ENCODE measurements around the gene RBCK1. TPM values are rescaled to one million over a fixed set of nuclear protein-coding genes. Genes with fewer than 3 reads are reported as not detected.

RBCK1 gene
- total RNA-seq, 1 experiment from 2014 or later: 46.8 TPM

DNA sequence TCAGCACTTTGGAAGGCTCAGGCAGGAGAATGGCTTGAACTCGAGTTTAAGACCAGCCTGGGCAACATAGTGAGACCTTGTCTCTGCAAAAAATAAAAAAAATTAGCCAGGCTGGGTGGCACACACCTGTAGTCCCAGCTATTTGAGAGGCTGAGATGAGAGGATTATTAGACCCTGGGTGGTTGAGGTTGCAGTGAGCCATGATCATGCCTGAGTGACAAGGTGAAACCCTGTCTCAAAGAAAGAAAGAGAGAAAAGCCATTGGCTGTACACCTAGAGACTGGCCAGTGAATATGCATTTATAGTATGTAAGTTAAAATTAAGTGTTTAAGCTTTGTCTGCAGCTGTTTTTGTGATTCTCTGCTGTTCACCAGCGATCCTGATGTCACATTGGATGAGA, 6.1 kb downstream of the RBCK1 start:
- Mint-ChIP-seq H3K4me1 (peaks cover 7% of the 10 kb centered on the region in 2 experiments), H3K27me3 (ENCODE audit: low read depth) (no peaks in the 10 kb centered on the region), H3K4me3 (no peak overlapping the region), H3K36me3 (ENCODE audit: insufficient read depth in 1 of 3, low read depth in 3 of 3) (peaks cover 41 to 67% (median 42%) of the 10 kb centered on the region in 3 experiments), H3K9me3 (peaks cover 0 to 7% of the 10 kb centered on the region in 2 experiments; a peak in 2 of 5 replicates), H3K27ac (no peak overlapping the region)
- H4K20me1 ChIP-seq (ENCODE audit: control insufficient read depth, insufficient read depth, insufficient read length): no peaks in the 10 kb centered on the region
- no peak overlapping the region for H4K5ac ChIP-seq (ENCODE audit: insufficient read length, low read depth, low read length)
- no peak overlapping the region for H4K8ac ChIP-seq (replicated peaks; ENCODE audit: insufficient read length, low read depth, low read length)
- WGBS (ENCODE audit: extremely low coverage, insufficient read length, low lambda C conversion rate): no CpG with 5 or more reads among the region's 2 CpGs
- H3K27me3 ChIP-seq (ENCODE audit: insufficient read depth, low read length): no peaks in the 10 kb centered on the region
- 0 out of 2 replicates have a peak, but pooled peaks cover 2% of the 10 kb centered on the region for H3K4me1 ChIP-seq (ENCODE audit: insufficient read depth, low read length)
- H2BK12ac ChIP-seq (ENCODE audit: insufficient read length, low read depth, low read length): no peak overlapping the region
- peaks cover 2% of the 10 kb centered on the region for H3K79me1 ChIP-seq (ENCODE audit: insufficient read depth, low read depth, low read length, poor library complexity, severe bottlenecking)
- H3K4ac ChIP-seq (ENCODE audit: low read depth, low read length): no peak overlapping the region
- H3K79me2 ChIP-seq (ENCODE audit: insufficient read depth, low read length): peaks cover 2% of the 10 kb centered on the region; the same call in 1 of the 2 replicates
- no peak overlapping the region for H2BK20ac ChIP-seq (ENCODE audit: low read depth, low read length, poor library complexity, severe bottlenecking)
- H2AFZ ChIP-seq (ENCODE audit: low read length): no peak overlapping the region
- H2BK120ac ChIP-seq (ENCODE audit: low read depth, low read length, poor library complexity, severe bottlenecking): no peak overlapping the region
- H3K9me3 ChIP-seq (ENCODE audit: control insufficient read depth, low read depth, low read length): no peaks in the 10 kb centered on the region
- no peak overlapping the region for H3K18ac ChIP-seq (ENCODE audit: insufficient read length, low read depth, low read length)
- H3T11ph ChIP-seq (ENCODE audit: low read length): no peak overlapping the region
- H3K9ac ChIP-seq (ENCODE audit: extremely low read depth, insufficient read length, low read length): no peak overlapping the region
- DNase-seq: no peak
- H4K91ac ChIP-seq (ENCODE audit: insufficient read length, low read depth, low read length): no peak overlapping the region
- TF ChIP-seq, protein P1, sequence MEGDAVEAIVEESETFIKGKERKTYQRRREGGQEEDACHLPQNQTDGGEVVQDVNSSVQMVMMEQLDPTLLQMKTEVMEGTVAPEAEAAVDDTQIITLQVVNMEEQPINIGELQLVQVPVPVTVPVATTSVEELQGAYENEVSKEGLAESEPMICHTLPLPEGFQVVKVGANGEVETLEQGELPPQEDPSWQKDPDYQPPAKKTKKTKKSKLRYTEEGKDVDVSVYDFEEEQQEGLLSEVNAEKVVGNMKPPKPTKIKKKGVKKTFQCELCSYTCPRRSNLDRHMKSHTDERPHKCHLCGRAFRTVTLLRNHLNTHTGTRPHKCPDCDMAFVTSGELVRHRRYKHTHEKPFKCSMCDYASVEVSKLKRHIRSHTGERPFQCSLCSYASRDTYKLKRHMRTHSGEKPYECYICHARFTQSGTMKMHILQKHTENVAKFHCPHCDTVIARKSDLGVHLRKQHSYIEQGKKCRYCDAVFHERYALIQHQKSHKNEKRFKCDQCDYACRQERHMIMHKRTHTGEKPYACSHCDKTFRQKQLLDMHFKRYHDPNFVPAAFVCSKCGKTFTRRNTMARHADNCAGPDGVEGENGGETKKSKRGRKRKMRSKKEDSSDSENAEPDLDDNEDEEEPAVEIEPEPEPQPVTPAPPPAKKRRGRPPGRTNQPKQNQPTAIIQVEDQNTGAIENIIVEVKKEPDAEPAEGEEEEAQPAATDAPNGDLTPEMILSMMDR (conservative IDR thresholded peaks at IDR 0.05): no peak
- no peak overlapping the region for H3K4me2 ChIP-seq (ENCODE audit: insufficient read depth, insufficient read length, low read length)
- no peak overlapping the region for H2BK5ac ChIP-seq (ENCODE audit: insufficient read length, low read length)
- no peak overlapping the region for H3K56ac ChIP-seq (ENCODE audit: insufficient read length, low read depth, low read length)
- H2AK5ac ChIP-seq (ENCODE audit: insufficient read length, low read length): no peak overlapping the region
- H2BK15ac ChIP-seq (ENCODE audit: low read depth, low read length): no peak overlapping the region
- H3K27ac ChIP-seq (ENCODE audit: insufficient read length, low read depth, low read length): no peak overlapping the region
- no peak overlapping the region for H3K23ac ChIP-seq (ENCODE audit: insufficient read length, low read depth, low read length)
- H3K23me2 ChIP-seq (ENCODE audit: insufficient read length, low read depth, low read length, poor library complexity, severe bottlenecking): no peaks in the 10 kb centered on the region
- no peak overlapping the region for H3K14ac ChIP-seq (ENCODE audit: insufficient read depth, low read length)

All from H9 (cell line).